MG63 (cell line): ENCODE results near the gene PSMC2. TPM values are rescaled to one million over a fixed set of nuclear protein-coding genes. Genes with fewer than 3 reads are reported as not detected.
"Not testable (repeated sequence)": the region's sequence is repeated elsewhere in the genome, so short reads cannot be mapped to it uniquely, and the experiment has no call there.

Source experiments
- DNase-seq: peaks from one replicate; pipeline ENCODE4 v3.0.0-alpha.2; 2020
- H3K27me3 ChIP-seq: fragments of 250-450 bp; sonication (Bioruptor Pico); 2 replicates; pipeline ENCODE4 v1.5.1; 2020; ENCODE audit warnings: mild to moderate bottlenecking, moderate library complexity
- H3K36me3 ChIP-seq: fragments of 250-450 bp; sonication (Bioruptor Pico); 2 replicates; pipeline ENCODE4 v1.5.1; 2020; ENCODE audit warnings: mild to moderate bottlenecking, moderate library complexity
- H3K4me3 ChIP-seq: fragments of 250-450 bp; sonication (Bioruptor Pico); 2 replicates; pipeline ENCODE4 v1.5.1; 2020; ENCODE audit warnings: mild to moderate bottlenecking, moderate library complexity
- H3K9me3 ChIP-seq: fragments of 250-450 bp; sonication (Bioruptor Pico); 2 replicates; pipeline ENCODE4 v1.5.1; 2020; ENCODE audit warnings: mild to moderate bottlenecking, moderate library complexity
- total RNA-seq: library from RNA; depleted of rRNA; stranded (reverse); fragments of >200 nt; shearing (Covaris generic); gene quantifications from 2 replicates; pipeline ENCODE4 v1.2.3, GENCODE V29; 2014; ENCODE audit warnings: low replicate concordance; rRNA removed

Gene PSMC2
- total RNA-seq, 1 experiment from 2014 or later: 252 TPM

DNA sequence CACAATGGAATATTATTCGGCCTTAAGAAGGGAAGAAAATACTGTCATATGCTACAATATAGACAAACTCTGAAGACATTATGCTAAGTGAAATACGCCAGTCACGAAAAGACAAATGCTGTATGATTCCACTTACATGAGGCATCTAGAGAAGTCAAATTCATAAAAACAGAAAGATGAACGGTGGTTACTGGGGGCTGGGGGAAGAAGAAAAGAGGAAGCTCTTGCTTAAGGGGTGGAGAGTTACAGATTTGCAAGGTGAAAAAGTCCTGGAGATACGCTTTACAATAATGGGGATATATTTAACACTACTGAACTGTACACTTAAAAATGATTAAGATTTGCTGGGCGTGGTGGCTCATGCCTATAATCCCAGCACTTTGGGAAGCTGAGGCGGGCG lies 49.0 kb downstream of the PSMC2 start:
- H3K4me3 ChIP-seq: no peak overlapping the region
- no peaks in the 10 kb centered on the region for H3K9me3 ChIP-seq
- H3K27me3 ChIP-seq: no peaks in the 10 kb centered on the region
- no peaks in the 10 kb centered on the region for H3K36me3 ChIP-seq
- DNase-seq: no peak

DNA sequence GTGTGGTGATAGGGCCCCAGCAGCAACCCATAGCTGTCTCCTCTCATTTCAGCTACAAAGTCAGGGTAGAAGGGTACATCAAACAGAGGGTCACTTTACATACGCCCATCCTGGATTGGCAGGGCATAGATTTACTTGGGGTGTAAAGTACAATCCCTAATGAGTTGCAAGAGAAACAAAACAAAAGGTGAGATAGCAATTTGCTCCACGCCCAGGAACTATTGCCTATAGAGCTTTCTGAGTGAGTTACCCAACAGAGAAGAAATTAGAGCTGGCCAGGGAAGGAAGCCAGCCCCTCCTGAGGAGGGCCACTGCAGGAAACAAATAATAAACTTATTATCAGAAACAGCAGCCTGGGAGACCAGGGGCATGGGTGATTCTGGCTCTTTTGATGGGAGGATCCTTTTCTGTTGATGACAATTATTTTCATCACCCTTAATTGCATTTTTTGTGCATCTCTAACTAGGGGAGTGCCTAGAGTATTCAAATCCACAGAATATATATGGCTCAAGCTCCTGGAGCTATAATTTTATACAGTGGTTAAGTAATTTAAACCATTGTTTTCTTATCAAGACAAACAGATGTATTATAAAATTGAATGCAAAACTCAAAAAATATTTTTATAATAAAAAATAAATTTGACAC lies 51.2 kb downstream of the PSMC2 start:
- H3K36me3 ChIP-seq: no peaks in the 10 kb centered on the region
- H3K4me3 ChIP-seq: no peak overlapping the region
- DNase-seq: no peak
- no peaks in the 10 kb centered on the region for H3K27me3 ChIP-seq
- H3K9me3 ChIP-seq: no peaks in the 10 kb centered on the region

DNA sequence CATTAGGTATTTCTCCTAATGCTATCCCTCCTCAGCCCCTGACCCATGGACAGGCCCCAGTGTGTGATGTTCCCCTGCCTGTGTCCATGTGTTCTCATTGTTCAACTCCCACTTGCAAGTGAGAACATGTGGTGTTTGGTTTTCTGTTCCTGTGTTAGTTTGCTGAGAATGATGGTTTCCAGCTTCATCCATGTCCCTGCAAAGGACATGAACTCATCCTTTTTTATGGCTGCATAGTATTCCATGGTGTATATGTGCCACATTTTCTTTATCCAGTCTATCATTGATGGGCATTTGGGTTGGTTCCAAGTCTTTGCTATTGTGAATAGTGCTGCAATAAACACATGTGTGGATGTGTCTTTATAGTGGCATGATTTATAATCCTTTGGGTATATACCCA lies 52.2 kb downstream of the PSMC2 start:
- not testable (repeated sequence) for H3K4me3 ChIP-seq, H3K27me3 ChIP-seq, DNase-seq, H3K36me3 ChIP-seq, H3K9me3 ChIP-seq

DNA sequence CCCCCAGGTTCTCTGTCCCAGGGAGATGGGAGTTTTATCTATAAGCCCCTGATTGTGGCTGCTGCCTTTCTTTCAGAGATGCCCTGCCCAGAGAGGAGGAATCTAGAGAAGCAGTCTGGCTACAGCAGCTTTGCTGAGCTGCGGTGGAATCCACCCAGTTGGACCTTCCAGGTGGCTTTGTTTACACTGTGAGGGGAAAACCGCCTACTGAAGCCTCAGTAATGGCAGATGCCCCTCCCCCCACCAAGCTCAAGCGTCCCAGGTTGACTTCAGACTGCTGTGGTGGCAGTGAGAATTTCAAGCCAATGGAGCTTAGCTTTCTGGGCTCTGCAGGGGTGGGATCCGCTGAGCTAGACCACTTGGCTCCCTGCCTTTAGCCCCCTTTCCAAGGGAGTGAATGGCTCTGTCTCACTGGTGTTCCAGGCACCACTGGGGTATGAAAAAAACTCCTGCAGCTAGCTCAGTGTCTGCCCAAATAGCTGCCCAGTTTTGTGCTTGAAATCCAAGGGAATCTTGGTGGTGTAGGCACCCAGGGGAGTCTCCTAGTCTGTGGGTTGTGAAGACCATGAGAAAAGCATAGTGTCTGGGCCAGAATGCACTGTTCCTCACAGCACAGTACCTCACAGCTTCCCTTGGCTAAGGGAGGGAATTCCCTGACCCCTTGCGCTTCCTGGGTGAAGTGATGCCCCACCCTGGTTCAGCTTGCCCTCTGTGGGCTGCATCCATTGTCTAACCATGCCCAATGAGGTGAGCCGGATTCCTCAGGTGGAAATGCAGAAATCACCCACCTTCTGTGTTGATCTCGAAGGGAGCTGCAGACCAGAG lies 58.6 kb downstream of the PSMC2 start:
- H3K36me3 ChIP-seq, H3K4me3 ChIP-seq, DNase-seq, H3K27me3 ChIP-seq, H3K9me3 ChIP-seq: not testable (repeated sequence)

DNA sequence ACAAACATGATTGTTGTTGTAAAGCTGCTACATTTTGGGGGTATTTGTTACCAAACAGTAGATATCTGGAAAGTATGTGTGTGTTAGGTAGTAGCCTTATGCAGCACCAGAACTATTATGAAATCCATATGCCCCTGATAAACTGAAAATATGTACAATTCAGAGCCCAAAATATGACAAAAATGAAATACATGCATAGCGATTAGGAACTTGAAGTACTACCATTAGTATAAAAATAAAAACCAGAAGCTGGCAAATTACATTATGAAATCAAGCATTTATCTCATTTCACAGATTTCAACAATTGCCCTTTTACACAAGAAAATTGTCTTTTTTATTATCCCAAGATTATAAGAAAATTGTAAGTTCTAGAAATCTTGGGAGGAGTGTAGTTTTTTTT lies 64.7 kb downstream of the PSMC2 start:
- no peaks in the 10 kb centered on the region for H3K36me3 ChIP-seq

DNA sequence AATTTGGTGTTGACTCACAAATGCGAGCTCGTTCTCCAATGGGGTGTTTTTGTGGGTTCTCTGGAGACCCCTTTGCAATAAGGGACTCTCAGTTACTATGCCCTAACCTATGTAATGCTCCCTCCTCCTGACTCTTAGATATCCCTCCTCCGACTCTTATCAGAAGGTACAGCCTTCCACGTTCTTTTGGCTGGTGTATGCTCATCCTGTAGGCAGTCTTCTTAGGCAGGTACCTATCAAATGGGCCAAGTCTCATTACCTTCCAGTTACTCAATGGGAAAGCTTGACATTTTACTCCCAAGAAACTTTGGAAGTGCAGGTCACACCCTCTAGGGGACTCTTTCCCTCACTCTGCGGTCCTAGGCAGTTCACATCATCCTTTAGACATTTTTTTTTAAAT lies 66.0 kb downstream of the PSMC2 start:
- H3K27me3 ChIP-seq: no peaks in the 10 kb centered on the region
- H3K36me3 ChIP-seq: no peaks in the 10 kb centered on the region
- DNase-seq: no peak
- H3K9me3 ChIP-seq: no peaks in the 10 kb centered on the region
- no peak overlapping the region for H3K4me3 ChIP-seq

More for the DNA sequence above, 64.7 kb downstream of the PSMC2 start:
- Histone ChIP-seq H3K27me3 (no peaks in the 10 kb centered on the region), H3K9me3 (no peaks in the 10 kb centered on the region), H3K4me3 (no peak overlapping the region)
- DNase-seq: no peak

DNA sequence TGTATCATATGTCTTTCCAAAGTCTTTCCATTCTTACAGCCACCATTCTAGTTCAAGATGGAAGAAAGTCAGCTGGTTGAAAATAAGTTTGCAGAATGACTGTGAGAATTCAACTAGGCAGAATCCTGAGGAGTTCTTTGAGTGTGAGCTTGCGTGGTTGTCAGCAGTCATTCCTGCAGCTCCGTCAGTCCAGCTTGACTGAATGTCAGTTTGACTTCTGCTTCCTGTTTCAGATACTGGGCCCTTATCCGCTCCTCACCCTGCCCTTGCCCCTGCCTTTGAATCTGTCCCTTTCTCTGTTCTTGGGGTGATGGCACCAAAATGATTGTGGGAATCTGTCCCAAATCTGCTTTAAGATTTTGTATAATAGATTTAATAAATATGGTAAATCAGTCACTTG lies 70.8 kb downstream of the PSMC2 start:
- no peak for DNase-seq
- no peaks in the 10 kb centered on the region for H3K9me3 ChIP-seq
- H3K4me3 ChIP-seq: no peak overlapping the region
- H3K27me3 ChIP-seq: no peaks in the 10 kb centered on the region
- H3K36me3 ChIP-seq: no peaks in the 10 kb centered on the region

Other genes starting within 250 kb of the PSMC2 start
- 4.8 TPM in 2 replicates for gene NAPEPLD, start 198.5 kb upstream of the PSMC2 start, total RNA-seq
- 44.3 and 56.3 TPM in 2 replicates for gene PMPCB, start 50.2 kb upstream of the PSMC2 start, total RNA-seq
- 25.3 and 43.0 TPM in 2 replicates for gene DNAJC2, start 2.9 kb upstream of the PSMC2 start, total RNA-seq
- not detected in 2 replicates for gene SLC26A5, start 98.6 kb downstream of the PSMC2 start, total RNA-seq